Smooth muscle cell (in vitro differentiated cells): ENCODE data around the gene CHSY1. TPM values are rescaled to one million over a fixed set of nuclear protein-coding genes. Genes with fewer than 3 reads are reported as not detected.
A peak's percentile ranks its signal among the peaks of the same experiment; 100 is the strongest.

ENCODE experiments used
- DNase-seq: peaks from one replicate; lab custom pipeline; 2025; ENCODE audit not compliant: unreplicated experiment; lab: John Stamatoyannopoulos, UW
- H2AFZ ChIP-seq: fragments of 200-600 bp; sonication (generic); 2 replicates; pipeline ENCODE4 v1.6.0; 2016; ENCODE audit warnings: antibody characterized with exemption, low read depth, mild to moderate bottlenecking
- H3F3A ChIP-seq: fragments of 200-600 bp; sonication (generic); 2 replicates; pipeline ENCODE4 v1.6.0; 2017; ENCODE audit warnings: antibody characterized with exemption, low read depth
- H3K27ac ChIP-seq: fragments of 200-600 bp; sonication (generic); 2 replicates; pipeline ENCODE4 v1.5.1; 2016; ENCODE audit warnings: low read depth, mild to moderate bottlenecking
- H3K27me3 ChIP-seq: fragments of 200-600 bp; sonication (generic); 2 replicates; pipeline ENCODE4 v1.6.1; 2016; ENCODE audit warnings: low read depth, mild to moderate bottlenecking
- H3K36me3 ChIP-seq: fragments of 200-600 bp; sonication (generic); 2 replicates; pipeline ENCODE4 v1.5.1; 2016; ENCODE audit warnings: low read depth
- H3K4me1 ChIP-seq: fragments of 200-600 bp; sonication (generic); 2 replicates; pipeline ENCODE4 v1.5.1; 2016; ENCODE audit warnings: low read depth
- H3K4me2 ChIP-seq: fragments of 200-600 bp; sonication (generic); 2 replicates; pipeline ENCODE4 v1.6.0; 2016; ENCODE audit warnings: mild to moderate bottlenecking
- H3K4me3 ChIP-seq: fragments of 200-600 bp; sonication (generic); 2 replicates; pipeline ENCODE4 v1.5.1; 2016; ENCODE audit warnings: mild to moderate bottlenecking
- H3K79me2 ChIP-seq: fragments of 200-600 bp; sonication (generic); 2 replicates; pipeline ENCODE4 v1.6.0; 2016; ENCODE audit warnings: low read depth, mild to moderate bottlenecking
- H3K9ac ChIP-seq: fragments of 200-600 bp; sonication (generic); 2 replicates; pipeline ENCODE4 v1.6.0; 2016; ENCODE audit warnings: low read depth
- H3K9me3 ChIP-seq: fragments of 200-600 bp; sonication (generic); replicated peaks from 2 replicates; pipeline ENCODE4 v1.5.1; 2016; ENCODE audit warnings: low read depth
- H4K20me1 ChIP-seq: fragments of 200-600 bp; sonication (generic); 2 replicates; pipeline ENCODE4 v1.6.0; 2016; ENCODE audit warnings: low read depth
- whole genome bisulfite sequencing: methylation state at CpG from one replicate; pipeline ENCODE4 v1.1.7; 2016; ENCODE audit warnings: low lambda C conversion rate; 5-methylcytosine and 5-hydroxymethylcytosine counted together
- polyA plus RNA-seq: library from polyadenylated mRNA; unstranded; fragments of >200 nt; fragmentation: Nextera tagmentation; extraction: Ambion mirVana; gene quantifications from 2 replicates; pipeline ENCODE4 v1.2.1, GENCODE V29; 2016
- total RNA-seq: library from RNA; depleted of rRNA; stranded (reverse); fragments of >200 nt; gene quantifications from 2 replicates; pipeline ENCODE4 v1.2.3, GENCODE V29; 2014
- TF ChIP-seq, protein P1 (sequence below): fragments of 200-600 bp; sonication (generic); IDR thresholded peaks from 2 replicates; pipeline ENCODE4 v1.5.1; 2017; ENCODE audit warnings: borderline replicate concordance, mild to moderate bottlenecking, antibody characterized with exemption; ENCODE audit not compliant: insufficient read depth, poor library complexity, severe bottlenecking

Gene CHSY1
- total and polyA plus RNA-seq, 2 experiments from 2014 or later, result 106 to 123 TPM

- peaks cover 80% of the 10 kb centered on the region for H3K79me2 ChIP-seq
- no peaks in the 10 kb centered on the region for H3K9me3 ChIP-seq
- peak overlapping the region; percentile 38 for H3K4me2 ChIP-seq
- DNase-seq, result no peak
- H2AFZ ChIP-seq, result no peak overlapping the region
- 60% methylated on average over 4 of the region's 4 CpGs for WGBS
- H3K27me3 ChIP-seq, result no peaks in the 10 kb centered on the region
- H3K4me1 ChIP-seq, result peaks cover 47% of the 10 kb centered on the region
- no peaks in the 10 kb centered on the region for H3K36me3 ChIP-seq
- H3K4me3 ChIP-seq, result no peak overlapping the region
- H3F3A ChIP-seq, result peaks cover 55% of the 10 kb centered on the region
- TF ChIP-seq, protein P1, sequence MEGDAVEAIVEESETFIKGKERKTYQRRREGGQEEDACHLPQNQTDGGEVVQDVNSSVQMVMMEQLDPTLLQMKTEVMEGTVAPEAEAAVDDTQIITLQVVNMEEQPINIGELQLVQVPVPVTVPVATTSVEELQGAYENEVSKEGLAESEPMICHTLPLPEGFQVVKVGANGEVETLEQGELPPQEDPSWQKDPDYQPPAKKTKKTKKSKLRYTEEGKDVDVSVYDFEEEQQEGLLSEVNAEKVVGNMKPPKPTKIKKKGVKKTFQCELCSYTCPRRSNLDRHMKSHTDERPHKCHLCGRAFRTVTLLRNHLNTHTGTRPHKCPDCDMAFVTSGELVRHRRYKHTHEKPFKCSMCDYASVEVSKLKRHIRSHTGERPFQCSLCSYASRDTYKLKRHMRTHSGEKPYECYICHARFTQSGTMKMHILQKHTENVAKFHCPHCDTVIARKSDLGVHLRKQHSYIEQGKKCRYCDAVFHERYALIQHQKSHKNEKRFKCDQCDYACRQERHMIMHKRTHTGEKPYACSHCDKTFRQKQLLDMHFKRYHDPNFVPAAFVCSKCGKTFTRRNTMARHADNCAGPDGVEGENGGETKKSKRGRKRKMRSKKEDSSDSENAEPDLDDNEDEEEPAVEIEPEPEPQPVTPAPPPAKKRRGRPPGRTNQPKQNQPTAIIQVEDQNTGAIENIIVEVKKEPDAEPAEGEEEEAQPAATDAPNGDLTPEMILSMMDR, result no peak
- H3K27ac ChIP-seq, result peak overlapping the region; percentile 68
- peaks cover 68% of the 10 kb centered on the region for H4K20me1 ChIP-seq
- no peak overlapping the region for H3K9ac ChIP-seq
Measured at GRCh38 chr15:101203029-101203573, 48.7 kb downstream of the CHSY1 start.

GRCh38 chr15:101201411-101202174, 50.3 kb downstream of the CHSY1 start:
- TF ChIP-seq, protein P1, result no peak
- Histone ChIP-seq H3K4me1 (peaks cover 47% of the 10 kb centered on the region), H3F3A (peaks cover 40% of the 10 kb centered on the region), H3K36me3 (no peaks in the 10 kb centered on the region), H3K4me2 (peak overlapping the region; percentile 70), H3K4me3 (no peak overlapping the region), H3K79me2 (peaks cover 80% of the 10 kb centered on the region), H3K27me3 (no peaks in the 10 kb centered on the region), H3K9ac (peak overlapping the region; percentile 76), H2AFZ (no peak overlapping the region), H3K9me3 (no peaks in the 10 kb centered on the region), H4K20me1 (peaks cover 58% of the 10 kb centered on the region), H3K27ac (peak overlapping the region; percentile 98)
- WGBS, result 5% methylated on average over 5 of the region's 5 CpGs
- DNase-seq, result peak; percentile 55

DNA sequence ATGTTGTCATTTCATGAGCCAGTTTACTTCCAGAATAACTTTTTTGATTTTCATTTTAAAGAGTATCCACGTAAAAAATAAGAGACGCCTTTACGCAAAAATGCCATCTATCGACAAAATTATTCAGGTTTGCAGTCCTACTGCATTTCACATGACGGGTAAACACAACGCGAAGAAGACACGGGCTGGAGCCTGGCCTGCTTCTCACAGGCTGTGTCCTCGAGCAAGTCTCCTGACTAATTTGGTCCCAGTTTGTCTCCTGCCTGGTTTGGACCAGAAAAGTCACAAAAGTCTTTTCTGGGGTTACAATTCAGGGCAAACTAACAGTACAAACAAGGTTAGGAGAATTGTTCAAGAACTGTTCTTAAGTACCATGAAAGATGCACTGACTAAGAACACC, 51.7 kb downstream of the CHSY1 start:
- peak overlapping the region; percentile 98 for H3K27ac ChIP-seq
- H3K4me3 ChIP-seq, result no peak overlapping the region
- H2AFZ ChIP-seq, result no peak overlapping the region
- peaks cover 35% of the 10 kb centered on the region for H3F3A ChIP-seq
- H3K36me3 ChIP-seq, result no peaks in the 10 kb centered on the region
- 71% methylated on average over 9 of the region's 9 CpGs for WGBS
- TF ChIP-seq, protein P1, result no peak
- H3K79me2 ChIP-seq, result peaks cover 80% of the 10 kb centered on the region
- peak overlapping the region; percentile 70 for H3K4me2 ChIP-seq
- DNase-seq, result no peak
- H3K27me3 ChIP-seq, result no peaks in the 10 kb centered on the region
- H3K4me1 ChIP-seq, result peaks cover 45% of the 10 kb centered on the region
- H3K9ac ChIP-seq, result peak overlapping the region; percentile 60
- no peaks in the 10 kb centered on the region for H3K9me3 ChIP-seq
- peaks cover 49% of the 10 kb centered on the region for H4K20me1 ChIP-seq
